ENCODE results near the gene TAS2R30. TPM values are rescaled to one million over a fixed set of nuclear protein-coding genes. Genes with fewer than 3 reads are reported as not detected.

TAS2R30 gene
- total RNA-seq, 1 donor from 2014 or later = 1.7 TPM

DNA sequence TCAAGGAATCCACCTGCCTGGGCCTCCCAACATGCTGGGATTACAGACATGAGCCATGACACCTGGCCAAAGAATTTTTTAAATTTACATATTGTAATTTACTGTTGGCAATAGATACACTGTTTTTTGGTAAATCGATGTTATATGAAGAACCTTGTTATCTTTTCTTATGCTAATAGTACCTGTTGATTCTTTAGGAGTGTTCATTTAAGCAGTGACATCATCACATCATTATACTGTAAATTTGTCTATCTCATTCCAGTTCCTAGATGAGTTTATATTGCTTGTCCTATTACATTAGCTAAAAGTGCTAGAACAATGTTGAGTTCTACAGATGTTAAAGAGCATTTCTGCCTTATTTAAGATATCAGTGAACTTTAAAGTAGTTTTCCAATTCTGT, 13.0 kb upstream of the TAS2R30 start:
- Histone ChIP-seq H3K27me3 (ENCODE audit: insufficient read depth, low read length) (no peaks in the 10 kb centered on the region), H3K4me2 (ENCODE audit: low read length) (no peak overlapping the region), H3K4me3 (ENCODE audit: insufficient read depth, low read depth, low read length) (no peak overlapping the region), H2AFZ (ENCODE audit: low read depth, low read length) (no peak overlapping the region), H3K9ac (ENCODE audit: low read length) (no peak overlapping the region), H3K36me3 (ENCODE audit: insufficient read depth, low read length) (no peaks in the 10 kb centered on the region), H3K79me2 (ENCODE audit: insufficient read depth, low read length) (peaks cover 62% of the 10 kb centered on the region), H3K9me3 (ENCODE audit: insufficient read depth, low read depth, low read length) (no peaks in the 10 kb centered on the region), H3K4me1 (ENCODE audit: insufficient read depth, low read length) (no peaks in the 10 kb centered on the region), H3K27ac (ENCODE audit: low read depth, low read length) (no peak overlapping the region), H4K20me1 (ENCODE audit: insufficient read depth, low read length) (peaks cover 40% of the 10 kb centered on the region)
- Mint-ChIP-seq H3K4me3 (ENCODE audit: unreplicated experiment) (no peak overlapping the region), H3K36me3 (ENCODE audit: low read depth, unreplicated experiment) (no peaks in the 10 kb centered on the region), H3K27ac (ENCODE audit: unreplicated experiment) (no peak overlapping the region), H3K9me3 (ENCODE audit: unreplicated experiment) (no peaks in the 10 kb centered on the region), H3K27me3 (ENCODE audit: low read depth, unreplicated experiment) (no peaks in the 10 kb centered on the region), H3K4me1 (ENCODE audit: low read depth, unreplicated experiment) (peaks cover under 1% of the 10 kb centered on the region)
- DNase-seq (ENCODE audit: low read depth) (no peak), FAIRE-seq (no peak)
- TF ChIP-seq EZH2 (IDR thresholded peaks at IDR 0.05; ENCODE audit: insufficient read depth, low read length) (no peak), CTCF (IDR thresholded peaks at IDR 0.05; ENCODE audit: insufficient read depth, low read depth, low read length) (no peak)

- Histone ChIP-seq H3K4me3 (ENCODE audit: insufficient read depth, low read depth, low read length) (no peak overlapping the region), H2AFZ (ENCODE audit: low read depth, low read length) (no peak overlapping the region), H4K20me1 (ENCODE audit: insufficient read depth, low read length) (peaks cover 50% of the 10 kb centered on the region), H3K9ac (ENCODE audit: low read length) (no peak overlapping the region), H3K27me3 (ENCODE audit: insufficient read depth, low read length) (no peaks in the 10 kb centered on the region), H3K27ac (ENCODE audit: low read depth, low read length) (no peak overlapping the region), H3K9me3 (ENCODE audit: insufficient read depth, low read depth, low read length) (no peaks in the 10 kb centered on the region), H3K79me2 (ENCODE audit: insufficient read depth, low read length) (peaks cover 77% of the 10 kb centered on the region), H3K4me1 (ENCODE audit: insufficient read depth, low read length) (no peaks in the 10 kb centered on the region), H3K4me2 (ENCODE audit: low read length) (no peak overlapping the region), H3K36me3 (ENCODE audit: insufficient read depth, low read length) (no peaks in the 10 kb centered on the region)
- H3K27me3 Mint-ChIP-seq (ENCODE audit: low read depth, unreplicated experiment) = no peaks in the 10 kb centered on the region
- TF ChIP-seq EZH2 (IDR thresholded peaks at IDR 0.05; ENCODE audit: insufficient read depth, low read length) = no peak
- TF ChIP-seq CTCF (IDR thresholded peaks at IDR 0.05; ENCODE audit: insufficient read depth, low read depth, low read length) = no peak
- no peaks in the 10 kb centered on the region for H3K4me1 Mint-ChIP-seq (ENCODE audit: low read depth, unreplicated experiment)
- no peaks in the 10 kb centered on the region for H3K36me3 Mint-ChIP-seq (ENCODE audit: low read depth, unreplicated experiment)
- FAIRE-seq (no peak), DNase-seq (ENCODE audit: low read depth) (no peak)
- H3K4me3 Mint-ChIP-seq (ENCODE audit: unreplicated experiment) = no peak overlapping the region
- no peak overlapping the region for H3K27ac Mint-ChIP-seq (ENCODE audit: unreplicated experiment)
- no peaks in the 10 kb centered on the region for H3K9me3 Mint-ChIP-seq (ENCODE audit: unreplicated experiment)
Observed at GRCh38 chr12:11144297-11144696, 9.9 kb upstream of the TAS2R30 start.

GRCh38 chr12:11143352-11143751, 8.9 kb upstream of the TAS2R30 start:
- H3K4me2 ChIP-seq (ENCODE audit: low read length) = no peak overlapping the region
- H4K20me1 ChIP-seq (ENCODE audit: insufficient read depth, low read length) = peaks cover 50% of the 10 kb centered on the region
- peaks cover 86% of the 10 kb centered on the region for H3K79me2 ChIP-seq (ENCODE audit: insufficient read depth, low read length)
- H3K9ac ChIP-seq (ENCODE audit: low read length) = no peak overlapping the region
- no peaks in the 10 kb centered on the region for H3K9me3 ChIP-seq (ENCODE audit: insufficient read depth, low read depth, low read length)
- FAIRE-seq = no peak
- no peak overlapping the region for H3K27ac ChIP-seq (ENCODE audit: low read depth, low read length)
- no peaks in the 10 kb centered on the region for H3K4me1 ChIP-seq (ENCODE audit: insufficient read depth, low read length)
- Mint-ChIP-seq H3K9me3 (ENCODE audit: unreplicated experiment) (no peaks in the 10 kb centered on the region), H3K4me3 (ENCODE audit: unreplicated experiment) (no peak overlapping the region), H3K27ac (ENCODE audit: unreplicated experiment) (no peak overlapping the region), H3K4me1 (ENCODE audit: low read depth, unreplicated experiment) (no peaks in the 10 kb centered on the region), H3K36me3 (ENCODE audit: low read depth, unreplicated experiment) (no peaks in the 10 kb centered on the region), H3K27me3 (ENCODE audit: low read depth, unreplicated experiment) (no peaks in the 10 kb centered on the region)
- no peaks in the 10 kb centered on the region for H3K36me3 ChIP-seq (ENCODE audit: insufficient read depth, low read length)
- H2AFZ ChIP-seq (ENCODE audit: low read depth, low read length) = no peak overlapping the region
- no peak for TF ChIP-seq EZH2 (IDR thresholded peaks at IDR 0.05; ENCODE audit: insufficient read depth, low read length)
- no peak for TF ChIP-seq CTCF (IDR thresholded peaks at IDR 0.05; ENCODE audit: insufficient read depth, low read depth, low read length)
- no peaks in the 10 kb centered on the region for H3K27me3 ChIP-seq (ENCODE audit: insufficient read depth, low read length)
- DNase-seq (ENCODE audit: low read depth) = no peak
- no peak overlapping the region for H3K4me3 ChIP-seq (ENCODE audit: insufficient read depth, low read depth, low read length)

Measured in astrocyte (in vitro differentiated cells and primary cell).